Ovary (tissue), 9 donors: ENCODE data around the gene GALK1. TPM values are rescaled to one million over a fixed set of nuclear protein-coding genes. Genes with fewer than 3 reads are reported as not detected.
"Not testable (repeated sequence)": the region's sequence is repeated elsewhere in the genome, so short reads cannot be mapped to it uniquely, and the experiment has no call there.

Source experiments
- DNase-seq, 5 donors: peaks; one replicate each; pipeline ENCODE4 v3.0.0-alpha.2; 2019 to 2020
- H3K27ac ChIP-seq, 2 donors: fragments of 200-600 bp; one replicate each; pipeline versions ENCODE4 v1.5.1 to v1.8.0; 2019 to 2022
- H3K27me3 ChIP-seq: fragments of 200-600 bp; one replicate; pipeline ENCODE4 v1.8.0; 2022
- H3K36me3 ChIP-seq: fragments of 200-600 bp; sonication (generic); one replicate; pipeline ENCODE4 v1.5.1; 2019
- H3K4me1 ChIP-seq: one replicate; pipeline ENCODE4 v1.8.1; 2013; ENCODE audit warnings: mild to moderate bottlenecking, moderate library complexity; ENCODE audit not compliant: insufficient read depth
- H3K4me3 ChIP-seq: fragments of 200-600 bp; sonication (generic); one replicate; pipeline ENCODE4 v1.5.1; 2017
- H3K9me3 ChIP-seq, 2 donors: fragments of 200-600 bp in 1 of 2; sonication (generic) in 1 of 2; one replicate each; pipeline versions ENCODE4 v1.5.1 to v1.8.1; 2013 to 2019; ENCODE audit warnings: mild to moderate bottlenecking in 1 of 2, moderate library complexity in 1 of 2
- CTCF ChIP-seq, 3 donors: fragments of 450-650 bp in 2 of 3; fragments of 200-600 bp in 1 of 3; IDR thresholded peaks; one replicate each; pipeline versions ENCODE4 v1.5.1 to v1.8.0; 2016 to 2022; ENCODE audit warnings: antibody characterized with exemption in 3 of 3, mild to moderate bottlenecking in 1 of 3
- EP300 ChIP-seq: sonication (generic); formaldehyde crosslinking; IDR thresholded peaks from one replicate; pipeline ENCODE4 v1.6.1; 2017; ENCODE audit warnings: antibody characterized with exemption
- POLR2A ChIP-seq: fragments of 450-650 bp; IDR thresholded peaks from one replicate; pipeline ENCODE4 v1.6.1; 2017; ENCODE audit warnings: antibody characterized with exemption, mild to moderate bottlenecking, moderate library complexity
- WGBS, 3 donors: extraction: QIAGEN DNeasy Blood & Tissue Kit in 1 of 3; methylation state at CpG; one replicate each; pipeline versions ENCODE4 v1.1.5 to v1.1.7; 2013 to 2017; 5-methylcytosine and 5-hydroxymethylcytosine counted together
- intact Hi-C, 4 donors: fragments of 100-400 bp; cut with DNase I; formaldehyde crosslinking; loops; one replicate each; pipeline versions ENCODE4 v1.11.0 to v1.15.1; 2022 to 2023
- polyA plus RNA-seq, 2 donors: library from polyadenylated mRNA; stranded (reverse); fragments of 200-250 nt in 1 of 2; fragments of 350-450 nt in 1 of 2; fragmentation: Illumina TruSeq in 1 of 2; extraction: RNeasy Lipid Tissue Mini Kit (QIAGEN cat#74804) in 1 of 2; gene quantifications; one replicate each; pipeline ENCODE4 v1.2.3, GENCODE V29; 2013 to 2014
- total RNA-seq, 7 donors: library from RNA; depleted of rRNA in 2 of 7; stranded (reverse); fragments of >200 nt in 2 of 7; fragmentation: NEBNext Ultra II Directional in 3 of 7; extraction: Animal tissue kit (Norgen Biotek cat#: 25700) in 3 of 7; gene quantifications; one replicate each; pipeline versions ENCODE4 v1.1.0 to v1.2.4, GENCODE V29; 2016 to 2023
- donor health status: DM: no; HTN: no; CAD: no; lungs with moderate emphysema.
- donor health status: DM: no; HTN: no; CAD: no.
- donor health status: Bipolar disorder and iron deficiency.
- donor health status: DM: yes; HTN: yes; CAD: no.
- donor health status: DM: no; HTN: no; CAD: no.
- donor health status: DM: yes; HTN: yes; CAD: no.

The GALK1 gene
- total and polyA plus RNA-seq, 9 donors, result 0.33 to 35.1 (median 27.5) TPM

- H3K36me3 ChIP-seq, result no peaks in the 10 kb centered on the region
- H3K9me3 ChIP-seq, result no peaks in the 10 kb centered on the region
- intact Hi-C loops, result no loop called here
- no peak overlapping the region for H3K4me3 ChIP-seq
- WGBS, 3 donors, result 69 to 76% (median 70%) methylated on average over 27 of the region's 27 CpGs
- H3K4me1 ChIP-seq, result no peaks in the 10 kb centered on the region
- no peaks in the 10 kb centered on the region for H3K27me3 ChIP-seq
- peak in 1 of 5 donors; percentile 21 for DNase-seq
- TF ChIP-seq POLR2A, result no peak
- no peak for TF ChIP-seq CTCF (IDR thresholded peaks at IDR 0.05)
- no peak for TF ChIP-seq EP300
- no peak overlapping the region for H3K27ac ChIP-seq
These were observed 47.4 kb upstream of the GALK1 start for GRCh38 chr17:75812096-75813013.

DNA sequence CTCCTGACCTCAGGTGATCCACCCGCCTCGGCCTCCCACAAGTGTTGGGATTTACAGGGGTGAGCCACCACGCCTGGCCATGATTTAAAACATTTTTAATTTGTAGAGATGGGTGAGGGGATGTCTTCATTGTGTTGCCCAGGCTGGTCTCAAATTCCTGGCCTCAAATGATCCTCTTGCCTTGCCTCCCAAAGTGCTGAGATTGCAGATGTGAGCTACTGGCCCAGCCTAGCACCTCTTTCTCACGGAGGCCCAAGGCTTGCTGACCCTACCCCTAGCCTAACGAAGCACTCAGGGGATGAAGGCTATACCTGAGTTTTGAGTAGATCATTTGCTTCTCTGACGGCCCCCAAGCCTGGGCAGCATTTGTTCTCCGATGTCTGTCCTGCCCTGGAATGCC, 46.2 kb upstream of the GALK1 start:
- intact Hi-C loops, result no loop called here
- Histone ChIP-seq H3K27me3 (no peaks in the 10 kb centered on the region), H3K4me3 (no peak overlapping the region), H3K27ac (no peak overlapping the region), H3K36me3 (no peaks in the 10 kb centered on the region), H3K4me1 (no peaks in the 10 kb centered on the region), H3K9me3 (no peaks in the 10 kb centered on the region)
- no peak for TF ChIP-seq CTCF (IDR thresholded peaks at IDR 0.05)
- no peak for TF ChIP-seq POLR2A
- no peak for TF ChIP-seq EP300
- DNase-seq, result peak in 1 of 5 donors; percentile 6
- WGBS, 3 donors, result 88 to 95% (median 91%) methylated on average over 7 of the region's 7 CpGs

DNA sequence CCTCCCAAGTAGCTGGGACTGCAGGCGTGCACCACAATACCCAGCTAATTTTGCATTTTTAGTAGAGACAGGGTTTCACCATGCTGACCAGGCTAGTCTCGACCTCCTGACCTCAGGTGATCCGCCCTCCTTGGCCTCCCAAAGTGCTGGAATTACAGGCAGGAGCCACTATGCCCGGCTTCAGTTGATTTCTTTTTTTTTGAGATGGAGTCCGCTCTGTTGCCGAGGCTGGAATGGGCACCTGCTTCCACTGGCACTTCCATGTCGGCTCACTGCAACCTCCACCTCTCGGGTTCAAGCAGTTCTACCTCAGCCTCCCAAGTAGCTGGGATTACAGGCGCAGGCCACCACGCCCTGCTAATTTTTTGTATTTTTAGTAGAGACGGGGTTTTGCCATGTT, 45.8 kb upstream of the GALK1 start:
- H3K27me3 ChIP-seq, H3K27ac ChIP-seq, H3K36me3 ChIP-seq, H3K9me3 ChIP-seq, intact Hi-C loops, H3K4me1 ChIP-seq, H3K4me3 ChIP-seq: not testable (repeated sequence)
- WGBS, 3 donors, result 94 to 97% (median 95%) methylated on average over 11 of the region's 11 CpGs
- peak in 2 of 5 donors; percentile 7 to 29 for DNase-seq

DNA sequence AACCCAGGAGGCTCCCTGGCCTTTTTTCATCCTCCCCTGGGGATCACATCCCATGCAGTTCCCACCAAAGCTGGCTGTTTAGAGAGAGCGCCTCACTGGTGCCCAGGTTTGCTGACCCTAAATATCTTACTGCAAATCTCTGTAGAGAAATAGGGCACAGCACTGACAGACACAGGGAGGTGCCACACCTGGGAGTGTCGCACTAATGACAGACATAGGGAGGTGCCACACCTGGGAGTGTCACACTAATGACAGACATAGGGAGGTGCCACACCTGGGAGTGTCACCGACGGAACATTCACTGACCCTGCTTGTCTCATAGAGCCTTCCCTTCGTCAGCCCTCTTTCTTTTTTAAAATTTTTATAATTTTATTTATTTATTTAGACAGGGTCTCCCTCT, 45.2 kb upstream of the GALK1 start:
- Histone ChIP-seq H3K27me3 (no peaks in the 10 kb centered on the region), H3K9me3 (no peaks in the 10 kb centered on the region), H3K27ac (no peak overlapping the region), H3K4me1 (no peaks in the 10 kb centered on the region), H3K36me3 (no peaks in the 10 kb centered on the region), H3K4me3 (no peak overlapping the region)
- TF ChIP-seq POLR2A (no peak), CTCF (IDR thresholded peaks at IDR 0.05) (no peak)
- DNase-seq, result peak in 1 of 5 donors; percentile 9
- intact Hi-C loops, result no loop called here
- WGBS, 3 donors, result 93 to 98% (median 97%) methylated on average over 5 of the region's 5 CpGs

GRCh38 chr17:75809631-75810111, 44.7 kb upstream of the GALK1 start:
- Histone ChIP-seq H3K36me3 (no peaks in the 10 kb centered on the region), H3K27me3 (no peaks in the 10 kb centered on the region), H3K4me3 (no peak overlapping the region), H3K4me1 (no peaks in the 10 kb centered on the region), H3K9me3 (no peaks in the 10 kb centered on the region), H3K27ac (no peak overlapping the region)
- 86 to 92% (median 91%) methylated on average over 24 of the region's 24 CpGs for WGBS, 3 donors
- peak in 1 of 5 donors; percentile 24 for DNase-seq
- TF ChIP-seq POLR2A (no peak), EP300 (no peak), CTCF (IDR thresholded peaks at IDR 0.05) (no peak)
- intact Hi-C loops, result no loop called here
